OCI-LY7 (cell line): ENCODE data around the gene SELPLG.

Experiments
- CTCF ChIP-seq: fragments of 200-600 bp; sonication (generic); conservative IDR thresholded peaks from 2 replicates; pipeline ENCODE4 v1.5.1; 2014; ENCODE audit warnings: mild to moderate bottlenecking, antibody characterized with exemption, low read length, moderate library complexity, mixed read lengths
- EZH2phosphoT487 ChIP-seq: fragments of 200-600 bp; sonication (generic); IDR thresholded peaks from 2 replicates; pipeline ENCODE4 v1.6.1; 2018; ENCODE audit warnings: low read depth, borderline replicate concordance, mild to moderate bottlenecking, mixed run types, antibody characterized with exemption, low read length, moderate library complexity, mixed read lengths

- no peak for TF ChIP-seq CTCF
- no peak for TF ChIP-seq EZH2phosphoT487
Measured at GRCh38 chr12:108575199-108575912, 58.3 kb downstream of the SELPLG start.
